ENCODE data around the gene WNT3.

The WNT3 gene

GRCh38 chr17:46850688-46851028, 32.2 kb upstream of the WNT3 start:
- no peaks in the 10 kb centered on the region for H3K36me3 ChIP-seq (ENCODE audit: control insufficient read depth in 1 of 2, insufficient read depth in 2 of 2, low read depth in 1 of 2, low read length in 2 of 2)
- H3K18ac ChIP-seq (ENCODE audit: low read depth in 1 of 2, low read length in 2 of 2): no peak overlapping the region
- no peak overlapping the region for H3K23ac ChIP-seq (ENCODE audit: low read length in 2 of 2)
- 36% methylated on average over 13 of the region's 13 CpGs for WGBS
- no peaks in the 10 kb centered on the region for H3K9me3 ChIP-seq (ENCODE audit: control insufficient read depth, low read length)
- H3K79me1 ChIP-seq (replicated peaks; ENCODE audit: low read length, poor library complexity, severe bottlenecking): no peaks in the 10 kb centered on the region
- peaks cover 74 to 82% of the 10 kb centered on the region in 2 experiments for H3K27me3 ChIP-seq (ENCODE audit: control insufficient read depth in 1 of 2, insufficient read depth in 1 of 2, low read length in 2 of 2)
- H2BK12ac ChIP-seq (ENCODE audit: low read length in 2 of 2): no peak overlapping the region
- H2BK120ac ChIP-seq (ENCODE audit: low read depth, low read length): no peak overlapping the region
- no peak overlapping the region for H3K14ac ChIP-seq (ENCODE audit: low read length in 2 of 2)
- H3K27ac ChIP-seq (ENCODE audit: low read length, poor library complexity, severe bottlenecking): no peak overlapping the region
- H4K8ac ChIP-seq (ENCODE audit: low read length): no peak overlapping the region
- no peak overlapping the region for H2BK15ac ChIP-seq (ENCODE audit: low read depth, poor library complexity, severe bottlenecking)
- no peak overlapping the region for H2BK5ac ChIP-seq (ENCODE audit: low read depth, low read length, poor library complexity, severe bottlenecking)
- no peak overlapping the region for H3K4me3 ChIP-seq (ENCODE audit: insufficient read depth in 1 of 2, low read depth in 1 of 2, low read length in 2 of 2)
- peak overlapping the region; percentile 53 for H3K4me2 ChIP-seq (ENCODE audit: low read length, poor library complexity, severe bottlenecking)
- DNase-seq: no peak
- no peak overlapping the region for H3K9ac ChIP-seq (ENCODE audit: low read length)
- H3K4me1 ChIP-seq (ENCODE audit: control insufficient read depth, insufficient read depth, low read depth, low read length): peaks cover 14% of the 10 kb centered on the region
- H2AK5ac ChIP-seq (ENCODE audit: low read length, severe bottlenecking): no peak overlapping the region
- H4K91ac ChIP-seq (ENCODE audit: low read length): no peak overlapping the region
- no peak overlapping the region for H2AFZ ChIP-seq (ENCODE audit: low read depth, low read length)
- no peak overlapping the region for H3K4ac ChIP-seq (ENCODE audit: low read depth in 1 of 2, low read length in 2 of 2)

- Histone ChIP-seq H3K4me1 (ENCODE audit: control insufficient read depth, insufficient read depth, low read depth, low read length) (peaks cover 14% of the 10 kb centered on the region), H3K23ac (ENCODE audit: low read length in 2 of 2) (no peak overlapping the region), H3K9ac (ENCODE audit: low read length) (no peak overlapping the region), H2BK12ac (ENCODE audit: low read length in 2 of 2) (no peak overlapping the region), H3K27me3 (ENCODE audit: control insufficient read depth in 1 of 2, insufficient read depth in 1 of 2, low read length in 2 of 2) (peaks cover 65 to 86% of the 10 kb centered on the region in 2 experiments), H4K8ac (ENCODE audit: low read length) (no peak overlapping the region), H2AFZ (ENCODE audit: low read depth, low read length) (no peak overlapping the region), H2AK5ac (ENCODE audit: low read length, severe bottlenecking) (no peak overlapping the region), H2BK5ac (ENCODE audit: low read depth, low read length, poor library complexity, severe bottlenecking) (no peak overlapping the region), H3K27ac (ENCODE audit: low read length, poor library complexity, severe bottlenecking) (no peak overlapping the region), H3K4me3 (ENCODE audit: insufficient read depth in 1 of 2, low read depth in 1 of 2, low read length in 2 of 2) (no peak overlapping the region), H3K36me3 (ENCODE audit: control insufficient read depth in 1 of 2, insufficient read depth in 2 of 2, low read depth in 1 of 2, low read length in 2 of 2) (no peaks in the 10 kb centered on the region), H3K4ac (ENCODE audit: low read depth in 1 of 2, low read length in 2 of 2) (no peak overlapping the region), H3K4me2 (ENCODE audit: low read length, poor library complexity, severe bottlenecking) (no peak overlapping the region), H3K18ac (ENCODE audit: low read depth in 1 of 2, low read length in 2 of 2) (no peak overlapping the region), H2BK15ac (ENCODE audit: low read depth, poor library complexity, severe bottlenecking) (no peak overlapping the region), H3K9me3 (ENCODE audit: control insufficient read depth, low read length) (no peaks in the 10 kb centered on the region), H2BK120ac (ENCODE audit: low read depth, low read length) (no peak overlapping the region), H4K91ac (ENCODE audit: low read length) (no peak overlapping the region), H3K79me1 (replicated peaks; ENCODE audit: low read length, poor library complexity, severe bottlenecking) (no peaks in the 10 kb centered on the region), H3K14ac (ENCODE audit: low read length in 2 of 2) (no peak overlapping the region)
- 69% methylated on average over 4 of the region's 6 CpGs for WGBS
- DNase-seq: no peak
These were observed 30.0 kb upstream of the WNT3 start for GRCh38 chr17:46848534-46848933.

GRCh38 chr17:46847204-46848191, 29.0 kb upstream of the WNT3 start:
- Histone ChIP-seq H4K8ac (ENCODE audit: low read length) (no peak overlapping the region), H3K9me3 (ENCODE audit: control insufficient read depth, low read length) (no peaks in the 10 kb centered on the region), H4K91ac (ENCODE audit: low read length) (no peak overlapping the region), H3K14ac (ENCODE audit: low read length in 2 of 2) (no peak overlapping the region), H3K4me2 (ENCODE audit: low read length, poor library complexity, severe bottlenecking) (no peak overlapping the region), H2BK12ac (ENCODE audit: low read length in 2 of 2) (no peak overlapping the region), H3K36me3 (ENCODE audit: control insufficient read depth in 1 of 2, insufficient read depth in 2 of 2, low read depth in 1 of 2, low read length in 2 of 2) (no peaks in the 10 kb centered on the region), H3K27ac (ENCODE audit: low read length, poor library complexity, severe bottlenecking) (no peak overlapping the region), H3K4ac (ENCODE audit: low read depth in 1 of 2, low read length in 2 of 2) (no peak overlapping the region), H3K9ac (ENCODE audit: low read length) (no peak overlapping the region), H2BK120ac (ENCODE audit: low read depth, low read length) (no peak overlapping the region), H2AFZ (ENCODE audit: low read depth, low read length) (no peak overlapping the region), H3K18ac (ENCODE audit: low read depth in 1 of 2, low read length in 2 of 2) (no peak overlapping the region), H2AK5ac (ENCODE audit: low read length, severe bottlenecking) (no peak overlapping the region), H2BK5ac (ENCODE audit: low read depth, low read length, poor library complexity, severe bottlenecking) (no peak overlapping the region), H3K4me1 (ENCODE audit: control insufficient read depth, insufficient read depth, low read depth, low read length) (peaks cover 14% of the 10 kb centered on the region), H2BK15ac (ENCODE audit: low read depth, poor library complexity, severe bottlenecking) (no peak overlapping the region), H3K23ac (ENCODE audit: low read length in 2 of 2) (no peak overlapping the region), H3K79me1 (replicated peaks; ENCODE audit: low read length, poor library complexity, severe bottlenecking) (no peaks in the 10 kb centered on the region), H3K27me3 (ENCODE audit: control insufficient read depth in 1 of 2, insufficient read depth in 1 of 2, low read length in 2 of 2) (peaks cover 60 to 80% of the 10 kb centered on the region in 2 experiments), H3K4me3 (ENCODE audit: insufficient read depth in 1 of 2, low read depth in 1 of 2, low read length in 2 of 2) (no peak overlapping the region)
- no peak for DNase-seq
- 62% methylated on average over 8 of the region's 8 CpGs for WGBS

- Histone ChIP-seq H3K4me3 (ENCODE audit: insufficient read depth in 1 of 2, low read depth in 1 of 2, low read length in 2 of 2) (no peak overlapping the region), H3K36me3 (ENCODE audit: control insufficient read depth in 1 of 2, insufficient read depth in 2 of 2, low read depth in 1 of 2, low read length in 2 of 2) (no peaks in the 10 kb centered on the region), H3K4me2 (ENCODE audit: low read length, poor library complexity, severe bottlenecking) (no peak overlapping the region), H3K23ac (ENCODE audit: low read length in 2 of 2) (no peak overlapping the region), H4K8ac (ENCODE audit: low read length) (no peak overlapping the region), H3K14ac (ENCODE audit: low read length in 2 of 2) (no peak overlapping the region), H2BK12ac (ENCODE audit: low read length in 2 of 2) (no peak overlapping the region), H2BK15ac (ENCODE audit: low read depth, poor library complexity, severe bottlenecking) (no peak overlapping the region), H3K27ac (ENCODE audit: low read length, poor library complexity, severe bottlenecking) (no peak overlapping the region), H3K79me1 (replicated peaks; ENCODE audit: low read length, poor library complexity, severe bottlenecking) (no peaks in the 10 kb centered on the region), H2BK5ac (ENCODE audit: low read depth, low read length, poor library complexity, severe bottlenecking) (no peak overlapping the region), H4K91ac (ENCODE audit: low read length) (no peak overlapping the region), H3K4me1 (ENCODE audit: control insufficient read depth, insufficient read depth, low read depth, low read length) (peaks cover 4% of the 10 kb centered on the region), H3K4ac (ENCODE audit: low read depth in 1 of 2, low read length in 2 of 2) (no peak overlapping the region), H2AFZ (ENCODE audit: low read depth, low read length) (no peak overlapping the region), H2BK120ac (ENCODE audit: low read depth, low read length) (no peak overlapping the region), H2AK5ac (ENCODE audit: low read length, severe bottlenecking) (no peak overlapping the region), H3K9me3 (ENCODE audit: control insufficient read depth, low read length) (no peaks in the 10 kb centered on the region), H3K18ac (ENCODE audit: low read depth in 1 of 2, low read length in 2 of 2) (no peak overlapping the region), H3K9ac (ENCODE audit: low read length) (no peak overlapping the region), H3K27me3 (ENCODE audit: control insufficient read depth in 1 of 2, insufficient read depth in 1 of 2, low read length in 2 of 2) (peaks cover 33 to 53% of the 10 kb centered on the region in 2 experiments)
- WGBS: 88% methylated on average over 2 of the region's 3 CpGs
- no peak for DNase-seq
These were observed 24.3 kb upstream of the WNT3 start for GRCh38 chr17:46842835-46843234.
